ENCODE data around the gene NCR1. TPM values are rescaled to one million over a fixed set of nuclear protein-coding genes. Genes with fewer than 3 reads are reported as not detected.
"Not testable (repeated sequence)": the region's sequence is repeated elsewhere in the genome, so short reads cannot be mapped to it uniquely, and the experiment has no call there.

Gene NCR1
- total RNA-seq, 1 donor from 2014 or later: not detected

GRCh38 chr19:54906819-54907218 lies 871 bp downstream of the NCR1 start:
- no peak for DNase-seq (ENCODE audit: low read depth in 2 of 2)

- not testable (repeated sequence) for DNase-seq (ENCODE audit: low read depth in 2 of 2)
Observed at GRCh38 chr19:54907899-54908298, 2.0 kb downstream of the NCR1 start.

GRCh38 chr19:54916822-54917221 lies 10.9 kb downstream of the NCR1 start:
- no peak for DNase-seq (ENCODE audit: low read depth in 2 of 2)

- no peak for DNase-seq (ENCODE audit: low read depth in 2 of 2)
Observed at GRCh38 chr19:54918499-54918898, 12.6 kb downstream of the NCR1 start.

GRCh38 chr19:54919646-54920563 lies 14.0 kb downstream of the NCR1 start:
- not testable (repeated sequence) for DNase-seq (ENCODE audit: low read depth in 2 of 2)

GRCh38 chr19:54921082-54921481 lies 15.1 kb downstream of the NCR1 start:
- no peak for DNase-seq (ENCODE audit: low read depth in 2 of 2)

GRCh38 chr19:54923276-54923675 lies 17.3 kb downstream of the NCR1 start:
- DNase-seq (ENCODE audit: low read depth in 2 of 2): no peak

GRCh38 chr19:54928299-54928698 lies 22.4 kb downstream of the NCR1 start:
- no peak for DNase-seq (ENCODE audit: low read depth in 2 of 2)

GRCh38 chr19:54937926-54938325 lies 32.0 kb downstream of the NCR1 start:
- no peak for DNase-seq (ENCODE audit: low read depth in 2 of 2)

GRCh38 chr19:54938906-54939305 lies 33.0 kb downstream of the NCR1 start:
- DNase-seq (ENCODE audit: low read depth in 2 of 2): no peak

GRCh38 chr19:54939538-54939937 lies 33.6 kb downstream of the NCR1 start:
- not testable (repeated sequence) for DNase-seq (ENCODE audit: low read depth in 2 of 2)

- DNase-seq (ENCODE audit: low read depth in 2 of 2): not testable (repeated sequence)
Observed at GRCh38 chr19:54943772-54944361, 37.9 kb downstream of the NCR1 start.

- DNase-seq (ENCODE audit: low read depth in 2 of 2): no peak
Observed at GRCh38 chr19:54947381-54947780, 41.4 kb downstream of the NCR1 start, which contains the start of gene NLRP7. Gene NLRP7 (minus strand): TSS chr19:54947530.

GRCh38 chr19:54949412-54949811 lies 43.5 kb downstream of the NCR1 start:
- DNase-seq (ENCODE audit: low read depth in 2 of 2): no peak

GRCh38 chr19:54950580-54950979 lies 44.6 kb downstream of the NCR1 start:
- DNase-seq (ENCODE audit: low read depth in 2 of 2): not testable (repeated sequence)

- DNase-seq (ENCODE audit: low read depth in 2 of 2): no peak
Observed at GRCh38 chr19:54952591-54953344, 46.8 kb downstream of the NCR1 start.

GRCh38 chr19:54953345-54953713 lies 47.4 kb downstream of the NCR1 start:
- not testable (repeated sequence) for DNase-seq (ENCODE audit: low read depth in 2 of 2)

GRCh38 chr19:54955376-54955775 lies 49.4 kb downstream of the NCR1 start:
- DNase-seq (ENCODE audit: low read depth in 2 of 2): no peak

GRCh38 chr19:54959840-54960239 lies 53.9 kb downstream of the NCR1 start:
- DNase-seq (ENCODE audit: low read depth in 2 of 2): no peak

Measured in lung microvascular endothelial cell (primary cell).